Measurements from ENCODE around the gene CD7.

Gene CD7

GRCh38 chr17:82298538-82299421 lies 18.6 kb downstream of the CD7 start:
- Histone ChIP-seq H3K4me1 (ENCODE audit: low read depth, poor library complexity, severe bottlenecking) (peaks cover 51% of the 10 kb centered on the region), H3K9ac (peak overlapping the region; percentile 71), H3K4me2 (peak overlapping the region; percentile 82; the same call in 1 of the 2 replicates), H3K36me3 (ENCODE audit: insufficient read depth) (no peaks in the 10 kb centered on the region), H4K20me1 (ENCODE audit: insufficient read depth) (no peaks in the 10 kb centered on the region), H2AFZ (ENCODE audit: low read depth) (peak overlapping the region; percentile 85; the same call in 1 of the 2 replicates), H3K27ac (peak overlapping the region; percentile 77), H3K4me3 (IDR thresholded peaks at IDR 0.05; ENCODE audit: insufficient read depth, low read depth, low read length) (no peak overlapping the region), H3K27me3 (ENCODE audit: insufficient read depth, low read depth) (no peaks in the 10 kb centered on the region), H3K79me2 (ENCODE audit: insufficient read depth, low read depth) (no peaks in the 10 kb centered on the region)
- no peak for TF ChIP-seq CTCF (conservative IDR thresholded peaks at IDR 0.05; ENCODE audit: low read depth, low read length)

GRCh38 chr17:82297714-82298537 lies 19.5 kb downstream of the CD7 start:
- peak overlapping the region; percentile 82 for H3K4me2 ChIP-seq
- peak overlapping the region; percentile 77 for H3K27ac ChIP-seq
- H3K36me3 ChIP-seq (ENCODE audit: insufficient read depth): no peaks in the 10 kb centered on the region
- TF ChIP-seq CTCF (conservative IDR thresholded peaks at IDR 0.05; ENCODE audit: low read depth, low read length): no peak; the same call in 1 of the 2 replicates
- H3K4me3 ChIP-seq (IDR thresholded peaks at IDR 0.05; ENCODE audit: insufficient read depth, low read depth, low read length): no peak overlapping the region
- peak overlapping the region; percentile 85 for H2AFZ ChIP-seq (ENCODE audit: low read depth)
- no peaks in the 10 kb centered on the region for H4K20me1 ChIP-seq (ENCODE audit: insufficient read depth)
- H3K9ac ChIP-seq: peak overlapping the region; percentile 71
- peaks cover 55% of the 10 kb centered on the region for H3K4me1 ChIP-seq (ENCODE audit: low read depth, poor library complexity, severe bottlenecking)
- no peaks in the 10 kb centered on the region for H3K79me2 ChIP-seq (ENCODE audit: insufficient read depth, low read depth)
- H3K27me3 ChIP-seq (ENCODE audit: insufficient read depth, low read depth): no peaks in the 10 kb centered on the region

- H3K9ac ChIP-seq: peak overlapping the region; percentile 71
- peak overlapping the region; percentile 82 for H3K4me2 ChIP-seq
- H3K79me2 ChIP-seq (ENCODE audit: insufficient read depth, low read depth): no peaks in the 10 kb centered on the region
- H4K20me1 ChIP-seq (ENCODE audit: insufficient read depth): no peaks in the 10 kb centered on the region
- H3K4me3 ChIP-seq (IDR thresholded peaks at IDR 0.05; ENCODE audit: insufficient read depth, low read depth, low read length): no peak overlapping the region
- TF ChIP-seq CTCF (conservative IDR thresholded peaks at IDR 0.05; ENCODE audit: low read depth, low read length): no peak
- peaks cover 55% of the 10 kb centered on the region for H3K4me1 ChIP-seq (ENCODE audit: low read depth, poor library complexity, severe bottlenecking)
- no peaks in the 10 kb centered on the region for H3K27me3 ChIP-seq (ENCODE audit: insufficient read depth, low read depth)
- H3K36me3 ChIP-seq (ENCODE audit: insufficient read depth): no peaks in the 10 kb centered on the region
- peak overlapping the region; percentile 85 for H2AFZ ChIP-seq (ENCODE audit: low read depth)
- peak overlapping the region; percentile 77 for H3K27ac ChIP-seq
Measured at GRCh38 chr17:82297280-82297713, 20.1 kb downstream of the CD7 start.

- no peak overlapping the region for H3K4me3 ChIP-seq (IDR thresholded peaks at IDR 0.05; ENCODE audit: insufficient read depth, low read depth, low read length)
- peak overlapping the region; percentile 71; the same call in 1 of the 2 replicates for H3K9ac ChIP-seq
- TF ChIP-seq CTCF (conservative IDR thresholded peaks at IDR 0.05; ENCODE audit: low read depth, low read length): no peak
- H3K27ac ChIP-seq: peak overlapping the region; percentile 77
- peak overlapping the region; percentile 85 for H2AFZ ChIP-seq (ENCODE audit: low read depth)
- peak overlapping the region; percentile 82 for H3K4me2 ChIP-seq
- H3K79me2 ChIP-seq (ENCODE audit: insufficient read depth, low read depth): no peaks in the 10 kb centered on the region
- H3K36me3 ChIP-seq (ENCODE audit: insufficient read depth): no peaks in the 10 kb centered on the region
- H4K20me1 ChIP-seq (ENCODE audit: insufficient read depth): no peaks in the 10 kb centered on the region
- peaks cover 55% of the 10 kb centered on the region for H3K4me1 ChIP-seq (ENCODE audit: low read depth, poor library complexity, severe bottlenecking)
- H3K27me3 ChIP-seq (ENCODE audit: insufficient read depth, low read depth): no peaks in the 10 kb centered on the region
Measured at GRCh38 chr17:82296511-82297279, 20.7 kb downstream of the CD7 start.
